AG09319 (cell line): Measurements from ENCODE around the gene RNF224.

Source experiments
- DNase-seq: peaks from one replicate; pipeline ENCODE4 v3.0.0-alpha.2; 2010; ENCODE audit warnings: low read depth; ENCODE audit errors: extremely low read depth
- TF ChIP-seq, protein P1 (sequence below): IDR thresholded peaks from 2 replicates; pipeline ENCODE4 v1.5.1; 2011; ENCODE audit warnings: low read depth, mild to moderate bottlenecking, inconsistent platforms, low read length, moderate library complexity

The RNF224 gene

DNA sequence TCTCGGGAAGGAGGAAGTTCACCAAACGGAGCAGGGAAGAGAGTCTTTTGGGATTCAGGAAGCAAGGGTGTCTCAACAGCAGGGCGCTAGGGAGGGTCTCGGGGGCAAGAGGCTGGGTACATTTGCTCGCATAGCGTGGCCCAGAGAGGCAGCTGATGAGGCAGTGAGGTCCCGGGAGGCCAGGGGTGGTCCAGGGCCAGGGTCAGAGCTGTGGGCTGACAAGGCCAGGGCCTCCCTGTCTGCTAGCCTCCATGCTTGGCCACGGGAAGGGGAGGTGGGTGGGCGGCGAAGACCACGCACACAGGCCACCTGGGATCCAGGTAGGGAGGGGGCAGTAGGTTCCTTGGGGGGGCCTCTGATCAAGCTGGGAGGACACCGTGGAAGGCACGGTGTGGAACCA is 15.8 kb upstream of the RNF224 start:
- no peak for DNase-seq
- TF ChIP-seq, protein P1, sequence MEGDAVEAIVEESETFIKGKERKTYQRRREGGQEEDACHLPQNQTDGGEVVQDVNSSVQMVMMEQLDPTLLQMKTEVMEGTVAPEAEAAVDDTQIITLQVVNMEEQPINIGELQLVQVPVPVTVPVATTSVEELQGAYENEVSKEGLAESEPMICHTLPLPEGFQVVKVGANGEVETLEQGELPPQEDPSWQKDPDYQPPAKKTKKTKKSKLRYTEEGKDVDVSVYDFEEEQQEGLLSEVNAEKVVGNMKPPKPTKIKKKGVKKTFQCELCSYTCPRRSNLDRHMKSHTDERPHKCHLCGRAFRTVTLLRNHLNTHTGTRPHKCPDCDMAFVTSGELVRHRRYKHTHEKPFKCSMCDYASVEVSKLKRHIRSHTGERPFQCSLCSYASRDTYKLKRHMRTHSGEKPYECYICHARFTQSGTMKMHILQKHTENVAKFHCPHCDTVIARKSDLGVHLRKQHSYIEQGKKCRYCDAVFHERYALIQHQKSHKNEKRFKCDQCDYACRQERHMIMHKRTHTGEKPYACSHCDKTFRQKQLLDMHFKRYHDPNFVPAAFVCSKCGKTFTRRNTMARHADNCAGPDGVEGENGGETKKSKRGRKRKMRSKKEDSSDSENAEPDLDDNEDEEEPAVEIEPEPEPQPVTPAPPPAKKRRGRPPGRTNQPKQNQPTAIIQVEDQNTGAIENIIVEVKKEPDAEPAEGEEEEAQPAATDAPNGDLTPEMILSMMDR = no peak

DNA sequence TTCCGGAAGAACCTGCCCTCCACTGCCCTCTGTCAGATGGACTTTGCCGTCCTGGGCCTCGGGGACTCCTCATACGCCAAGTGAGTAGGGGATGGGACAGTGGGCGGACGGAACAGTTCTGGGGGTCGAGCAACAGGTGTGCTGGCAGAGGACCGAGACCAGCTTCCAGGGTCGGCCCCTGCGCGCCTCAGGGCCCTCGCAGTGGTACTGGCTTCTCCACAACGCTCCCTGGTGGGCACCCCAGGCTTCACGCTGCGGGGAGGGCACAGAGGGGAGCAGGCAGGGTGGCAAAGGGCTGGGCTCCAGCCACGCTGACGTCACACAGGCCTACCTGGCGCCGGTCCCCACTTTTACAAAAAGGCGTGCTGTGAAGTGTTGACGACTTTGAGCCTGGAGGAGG is 14.8 kb upstream of the RNF224 start:
- TF ChIP-seq, protein P1 = no peak
- DNase-seq = no peak

DNA sequence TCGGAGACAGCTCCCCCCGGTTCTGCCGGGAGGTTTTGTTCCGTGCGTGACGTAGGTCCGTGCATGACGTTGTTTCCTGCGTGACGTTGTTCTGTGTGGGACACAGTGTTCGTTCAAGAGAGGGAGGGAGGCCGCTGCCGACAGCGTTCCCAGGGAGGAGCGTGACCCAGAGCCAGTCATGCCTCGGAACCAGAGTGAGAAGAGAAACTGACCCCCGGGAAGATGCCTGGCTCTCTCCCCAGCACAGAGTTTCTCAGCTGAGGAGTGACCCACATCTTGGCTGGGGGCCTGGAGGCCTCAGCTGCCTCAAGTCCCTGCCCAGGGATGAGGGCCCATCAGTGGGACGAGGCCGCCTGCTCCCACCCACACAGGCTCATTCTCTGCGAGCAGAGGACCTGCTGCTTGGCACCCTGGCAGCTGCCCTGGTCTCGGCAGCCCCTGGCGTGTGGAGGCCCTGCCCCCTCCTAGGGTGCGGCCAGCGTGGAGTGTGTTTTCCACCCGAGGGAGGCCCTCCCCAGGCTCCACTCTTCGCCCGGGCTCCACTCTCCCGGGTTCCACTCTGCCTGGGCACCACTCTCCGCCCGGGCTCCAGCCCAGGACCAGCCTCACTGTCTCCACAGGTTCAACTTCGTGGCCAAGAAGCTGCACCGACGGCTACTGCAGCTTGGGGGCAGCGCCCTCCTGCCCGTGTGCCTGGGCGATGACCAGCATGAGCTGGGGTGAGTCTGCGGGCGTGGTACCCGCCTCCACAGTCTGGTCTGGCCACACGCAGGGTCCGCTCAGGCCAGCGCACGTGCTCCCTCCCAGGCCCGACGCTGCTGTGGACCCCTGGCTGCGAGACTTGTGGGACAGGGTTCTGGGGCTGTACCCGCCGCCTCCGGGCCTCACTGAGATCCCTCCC is 13.9 kb upstream of the RNF224 start:
- TF ChIP-seq, protein P1 = no peak

DNA sequence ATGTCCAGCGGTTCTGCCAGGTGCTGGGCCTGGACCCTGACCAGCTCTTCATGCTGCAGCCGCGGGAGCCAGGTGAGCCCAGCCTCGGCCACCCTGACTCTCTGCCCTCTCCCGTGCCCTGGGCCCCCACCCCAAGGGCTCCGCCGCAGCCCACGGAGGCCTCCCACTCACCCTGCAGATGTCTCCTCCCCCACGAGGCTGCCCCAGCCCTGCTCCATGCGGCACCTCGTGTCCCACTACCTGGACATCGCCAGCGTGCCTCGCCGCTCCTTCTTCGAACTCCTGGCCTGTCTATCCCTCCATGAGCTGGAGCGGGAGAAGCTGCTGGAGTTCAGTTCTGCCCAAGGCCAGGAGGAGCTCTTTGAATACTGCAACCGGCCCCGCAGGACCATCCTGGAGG is 12.7 kb upstream of the RNF224 start:
- TF ChIP-seq, protein P1 = no peak
- DNase-seq = no peak

More for the DNA sequence above, 13.9 kb upstream of the RNF224 start:
- DNase-seq = no peak

GRCh38 chr9:137215196-137215986 is 11.9 kb upstream of the RNF224 start:
- DNase-seq = no peak
- TF ChIP-seq, protein P1 = no peak

DNA sequence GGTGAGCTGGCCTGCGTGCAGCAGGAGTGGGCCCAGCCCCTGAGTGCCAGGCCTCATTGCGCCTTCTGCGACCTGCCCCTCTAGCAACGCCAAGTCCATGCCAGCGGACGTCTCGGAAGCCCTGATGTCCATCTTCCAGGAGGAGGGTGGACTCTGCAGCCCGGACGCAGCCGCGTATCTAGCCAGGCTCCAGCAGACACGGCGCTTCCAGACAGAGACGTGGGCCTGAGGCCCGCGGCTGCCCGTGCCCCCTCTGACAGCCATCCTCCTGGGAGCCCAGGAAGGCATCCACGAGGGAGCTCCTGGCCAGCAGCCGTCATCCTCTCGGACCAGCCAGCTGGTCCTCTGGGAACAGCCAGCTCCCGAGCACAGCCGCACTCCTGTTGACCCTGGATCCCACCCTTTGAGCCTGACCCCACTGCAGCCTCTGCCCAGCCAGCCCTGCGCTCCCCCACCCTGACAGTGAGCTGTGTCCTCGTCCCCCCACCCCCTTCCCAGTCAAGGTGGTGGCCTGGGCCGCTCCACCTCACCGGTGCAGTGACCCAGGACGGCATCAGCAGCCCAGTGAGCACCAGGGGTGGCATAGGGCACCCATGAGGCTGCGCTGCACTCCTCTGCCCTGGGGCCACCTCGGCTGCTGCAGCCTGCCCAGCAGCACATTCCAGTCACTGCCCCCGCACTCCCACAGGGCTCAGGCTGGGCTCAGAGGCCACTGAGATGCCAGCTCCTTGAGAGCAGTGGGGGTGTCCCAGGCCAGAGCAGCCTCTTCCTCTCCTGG is 10.9 kb upstream of the RNF224 start:
- TF ChIP-seq, protein P1 = no peak
- no peak for DNase-seq
